Daoy (cell line): ENCODE measurements around the gene SPATA46. TPM values are rescaled to one million over a fixed set of nuclear protein-coding genes. Genes with fewer than 3 reads are reported as not detected.
A peak's percentile ranks its signal among the peaks of the same experiment; 100 is the strongest.

Experiments used
- DNase-seq: peaks from one replicate; pipeline ENCODE4 v3.0.0-alpha.2; 2015; ENCODE audit warnings: low read depth
- total RNA-seq: library from RNA; depleted of rRNA; stranded (reverse); fragments of >200 nt; shearing (Covaris generic); gene quantifications from 2 replicates; pipeline ENCODE4 v1.2.3, GENCODE V29; 2014

SPATA46 gene
- total RNA-seq, 1 experiment from 2014 or later, result not detected

GRCh38 chr1:162391790-162392563, 15.3 kb upstream of the SPATA46 start:
- DNase-seq, result peak; percentile 56

DNA sequence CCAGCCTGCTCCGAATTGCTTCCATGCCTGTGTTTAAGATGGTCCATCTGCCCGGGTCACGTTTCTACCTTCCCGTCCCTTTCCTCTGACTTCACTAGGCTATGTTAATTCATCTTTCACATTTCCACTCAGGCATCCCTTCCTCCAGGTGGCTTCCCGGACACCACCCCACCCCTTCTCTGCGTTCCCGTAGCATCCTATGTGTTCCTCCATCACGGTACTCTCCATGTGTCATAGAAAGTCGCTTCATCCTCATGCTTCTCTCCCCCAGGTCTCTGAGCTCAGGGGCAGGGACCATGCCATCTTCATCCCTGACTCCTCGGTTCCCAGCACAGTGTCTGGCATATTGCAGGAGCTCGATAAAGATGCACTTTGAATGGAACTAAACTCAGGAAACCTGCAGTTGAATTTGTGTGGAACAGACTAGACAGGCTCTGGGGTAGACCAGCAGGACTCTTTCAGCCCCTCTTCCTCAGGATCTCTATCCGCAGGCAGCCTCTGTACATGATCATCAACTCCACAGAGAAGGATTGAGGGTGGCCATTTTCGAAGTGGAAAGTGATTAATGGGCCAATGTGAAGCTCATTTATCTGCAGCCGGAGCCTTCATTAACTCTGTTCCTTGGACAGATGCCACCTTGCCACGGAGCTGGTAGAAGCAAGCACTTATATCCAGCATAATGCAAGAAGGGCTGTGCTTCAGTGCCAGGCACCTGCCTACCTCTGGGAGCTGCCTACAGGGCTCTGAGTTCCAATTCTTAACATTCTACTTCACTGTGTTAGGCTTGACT, 13.9 kb upstream of the SPATA46 start:
- DNase-seq, result no peak

- no peak for DNase-seq
Measured at GRCh38 chr1:162389971-162390370, 13.3 kb upstream of the SPATA46 start.

- peak; percentile 29 for DNase-seq
Measured at GRCh38 chr1:162389021-162389818, 12.6 kb upstream of the SPATA46 start.

- DNase-seq, result no peak
Measured at GRCh38 chr1:162388615-162389014, 12.0 kb upstream of the SPATA46 start.

DNA sequence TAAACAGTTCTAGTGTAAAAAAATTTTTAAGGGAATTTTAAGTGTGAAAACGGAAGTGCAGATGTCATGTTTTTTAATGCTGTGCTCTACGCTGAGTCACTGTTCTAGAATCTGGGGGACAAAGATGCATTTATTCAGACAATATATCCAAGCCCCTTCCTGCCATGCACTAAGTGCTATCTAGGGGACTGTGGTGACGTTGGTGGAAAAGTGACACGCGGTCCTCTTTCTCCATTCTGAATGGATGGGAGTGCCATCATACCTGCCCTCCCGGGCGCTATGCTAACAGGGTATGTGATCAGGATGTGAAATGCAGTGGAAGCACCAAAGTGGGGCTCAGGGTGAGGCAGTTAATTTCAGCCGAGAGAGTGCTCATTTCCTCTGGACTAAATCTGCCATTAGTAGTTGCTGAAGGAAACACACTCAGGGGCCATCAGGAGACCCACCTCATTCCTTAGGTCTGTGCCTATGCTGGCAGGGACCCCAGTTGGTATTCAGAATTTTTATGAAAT, 11.5 kb upstream of the SPATA46 start:
- DNase-seq, result no peak

DNA sequence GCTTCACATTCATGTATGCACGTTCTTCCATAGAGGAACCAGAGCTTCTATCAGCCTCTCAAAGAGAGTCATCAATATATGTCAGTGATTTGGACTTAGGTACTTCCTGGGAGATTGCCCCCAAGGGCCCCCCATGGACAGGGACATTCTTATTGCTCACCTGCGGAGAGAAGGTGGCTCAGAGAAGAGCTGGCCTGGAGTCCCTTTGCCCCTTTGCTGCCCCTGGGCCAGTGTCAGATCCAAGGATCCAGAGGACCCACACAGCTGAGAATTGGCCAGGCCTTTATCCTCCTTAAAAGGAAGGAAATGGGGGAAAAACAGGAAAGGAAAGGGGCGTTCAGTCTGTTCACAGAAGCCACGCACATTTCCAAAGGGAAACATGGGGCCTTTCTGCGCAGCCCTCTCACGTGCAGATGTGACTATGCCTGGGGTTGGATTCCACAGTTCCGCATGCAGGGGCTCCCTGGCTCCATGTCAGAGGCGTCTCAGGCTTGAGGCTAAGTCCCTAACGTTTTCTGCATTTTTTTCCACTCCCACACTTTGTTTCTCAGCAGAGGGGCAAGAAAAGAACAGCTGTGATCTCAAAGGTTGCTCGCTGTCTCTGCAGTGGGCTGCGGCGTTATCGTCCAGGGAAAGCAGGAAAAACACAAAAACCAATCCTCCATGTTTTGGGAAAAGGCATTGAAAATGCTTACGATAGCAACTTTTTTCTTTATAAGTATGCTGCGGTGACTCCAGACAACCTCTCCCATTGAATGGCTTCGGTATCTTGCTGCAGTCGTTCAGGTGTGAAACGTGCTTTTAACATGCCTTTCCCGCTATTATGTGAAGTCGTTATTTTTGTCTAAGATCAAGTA, 10.8 kb upstream of the SPATA46 start:
- DNase-seq, result no peak

GRCh38 chr1:162386292-162387225, 9.9 kb upstream of the SPATA46 start:
- DNase-seq, result no peak

DNA sequence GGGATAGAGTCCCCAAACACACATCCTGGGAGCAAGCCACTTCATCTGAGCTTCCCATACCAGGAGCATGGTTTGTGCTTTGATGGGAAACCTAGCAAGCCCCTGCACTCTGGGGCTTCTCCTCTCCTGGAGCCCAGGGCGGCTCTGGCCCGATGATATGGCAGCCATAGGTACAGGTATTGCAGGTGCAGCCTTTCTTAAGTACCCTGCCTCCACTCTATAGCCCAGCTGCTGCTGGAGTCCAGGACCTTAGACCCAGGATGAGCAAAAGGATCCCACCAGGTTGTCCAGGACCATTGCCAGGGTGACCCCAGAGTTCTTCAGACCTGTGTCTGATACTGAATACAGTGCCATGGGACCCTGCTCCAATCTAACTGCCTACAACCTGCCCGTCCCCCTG, 9.0 kb upstream of the SPATA46 start:
- no peak for DNase-seq

DNA sequence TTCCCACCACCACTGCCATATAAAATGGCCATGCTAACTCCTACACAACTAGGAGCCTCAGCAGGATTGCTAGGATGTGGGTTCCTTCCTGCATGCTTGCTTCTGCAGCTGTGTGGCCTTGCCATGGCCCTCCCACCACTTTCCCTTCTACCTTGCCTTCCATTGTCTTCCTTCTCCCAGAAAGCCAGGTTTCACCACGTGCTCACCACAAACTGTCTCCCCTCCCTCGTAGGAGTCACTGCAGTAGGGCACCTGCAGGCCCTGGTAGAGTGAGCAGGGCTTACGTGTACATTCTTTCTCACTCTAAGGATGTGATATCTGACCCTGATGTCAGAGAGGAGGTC, 8.6 kb upstream of the SPATA46 start:
- no peak for DNase-seq

- DNase-seq, result no peak
Measured at GRCh38 chr1:162384601-162385279, 8.1 kb upstream of the SPATA46 start.

GRCh38 chr1:162384116-162384515, 7.5 kb upstream of the SPATA46 start:
- no peak for DNase-seq

DNA sequence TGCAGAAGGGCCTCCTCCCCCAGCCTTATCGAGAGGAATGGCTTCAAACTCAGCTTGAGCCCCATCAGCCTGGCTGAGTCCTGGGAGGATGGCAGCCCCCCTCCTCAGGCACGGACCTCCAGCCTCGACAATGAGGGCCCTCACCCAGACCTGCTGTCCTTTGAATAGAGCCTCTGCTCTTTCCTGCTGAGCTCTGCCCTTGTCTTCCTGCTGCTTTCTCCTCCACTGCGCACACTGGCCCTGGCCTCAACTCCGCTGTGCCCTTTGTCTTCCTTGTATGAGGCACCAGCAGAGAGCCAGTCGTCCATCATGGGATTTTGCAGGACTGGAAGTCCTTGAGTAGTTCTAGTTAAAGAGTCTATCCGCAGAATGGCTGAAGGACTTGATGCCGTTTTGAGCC, 6.9 kb upstream of the SPATA46 start:
- no peak for DNase-seq

DNA sequence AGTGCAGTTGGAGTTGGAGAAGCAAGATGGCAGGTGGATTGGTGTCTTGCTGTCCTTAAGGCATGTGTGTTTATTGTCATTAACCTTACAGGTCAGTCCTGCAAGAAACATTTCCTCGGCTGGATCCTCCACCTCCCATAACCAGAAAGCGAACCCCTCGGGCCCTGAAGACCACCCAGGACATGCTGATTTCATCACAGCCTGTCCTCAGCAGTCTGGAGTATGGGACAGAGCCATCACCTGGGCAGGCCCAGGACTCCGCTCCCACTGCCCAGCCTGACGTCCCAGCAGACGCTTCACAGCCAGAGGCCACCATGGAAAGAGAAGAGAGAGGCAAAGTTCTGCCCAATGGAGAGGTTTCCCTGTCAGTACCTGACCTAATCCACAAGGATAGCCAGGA, 6.4 kb upstream of the SPATA46 start:
- no peak for DNase-seq

DNA sequence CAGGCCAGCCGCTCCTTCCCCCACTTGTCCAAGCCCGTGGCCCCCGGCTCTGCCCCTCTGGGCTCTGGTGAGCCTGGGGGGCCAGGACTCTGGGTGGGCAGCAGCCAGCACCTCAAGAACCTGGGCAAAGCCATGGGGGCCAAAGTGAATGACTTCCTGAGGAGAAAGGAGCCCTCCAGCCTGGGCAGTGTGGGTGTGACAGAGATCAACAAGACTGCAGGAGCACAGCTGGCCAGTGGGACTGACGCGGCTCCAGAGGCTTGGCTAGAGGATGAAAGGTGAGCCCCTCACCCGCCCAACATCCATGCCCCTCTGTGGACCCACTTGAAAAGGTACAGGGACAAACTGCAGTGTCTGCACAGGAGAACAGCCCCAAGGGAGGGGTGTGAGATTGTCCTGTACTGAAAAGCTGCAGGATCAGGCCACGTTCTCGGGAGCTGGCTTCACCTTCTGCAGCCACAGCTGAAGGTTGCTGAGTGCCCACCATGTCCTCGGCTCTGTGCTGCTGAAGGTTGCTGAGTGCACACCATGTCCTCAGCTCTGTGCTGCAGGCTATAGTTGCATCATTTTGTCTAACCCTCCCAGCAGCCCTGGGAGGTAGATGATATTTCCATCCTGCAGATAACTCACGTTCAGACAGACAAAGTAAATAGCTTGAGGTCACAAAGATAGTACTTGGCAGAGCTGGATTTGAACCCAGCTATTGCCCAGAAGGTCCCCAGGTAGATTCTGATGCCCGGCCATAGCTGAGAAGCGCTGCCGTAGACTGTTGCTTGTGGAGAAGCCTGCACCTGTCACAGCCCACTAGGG, 5.5 kb upstream of the SPATA46 start:
- DNase-seq, result no peak

DNA sequence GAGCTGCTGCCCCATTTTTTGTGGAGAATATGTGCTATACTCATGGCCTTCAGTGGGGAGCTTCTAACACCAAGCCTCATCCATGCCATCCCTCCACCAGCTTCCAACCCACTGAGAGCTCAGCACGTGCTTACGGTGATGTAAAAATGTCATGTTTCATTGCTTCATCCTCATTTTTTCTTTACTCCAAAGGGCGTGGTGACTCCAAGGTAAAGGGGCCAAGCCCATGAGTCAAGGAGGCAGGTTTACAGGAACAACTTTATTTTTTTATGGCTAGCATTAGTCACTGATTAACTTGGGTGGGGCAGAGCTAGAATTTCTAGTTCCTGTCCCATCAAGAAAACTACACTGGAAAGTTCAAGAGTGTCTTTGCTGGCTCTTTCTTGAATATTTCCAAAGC, 4.7 kb upstream of the SPATA46 start, which contains the start of gene C1orf226:
C1orf226 (plus strand) TSS at position 346 of the 400 bp plus-strand sequence. CDS start 174 bp downstream, outside the sequence.
- DNase-seq, result no peak

DNA sequence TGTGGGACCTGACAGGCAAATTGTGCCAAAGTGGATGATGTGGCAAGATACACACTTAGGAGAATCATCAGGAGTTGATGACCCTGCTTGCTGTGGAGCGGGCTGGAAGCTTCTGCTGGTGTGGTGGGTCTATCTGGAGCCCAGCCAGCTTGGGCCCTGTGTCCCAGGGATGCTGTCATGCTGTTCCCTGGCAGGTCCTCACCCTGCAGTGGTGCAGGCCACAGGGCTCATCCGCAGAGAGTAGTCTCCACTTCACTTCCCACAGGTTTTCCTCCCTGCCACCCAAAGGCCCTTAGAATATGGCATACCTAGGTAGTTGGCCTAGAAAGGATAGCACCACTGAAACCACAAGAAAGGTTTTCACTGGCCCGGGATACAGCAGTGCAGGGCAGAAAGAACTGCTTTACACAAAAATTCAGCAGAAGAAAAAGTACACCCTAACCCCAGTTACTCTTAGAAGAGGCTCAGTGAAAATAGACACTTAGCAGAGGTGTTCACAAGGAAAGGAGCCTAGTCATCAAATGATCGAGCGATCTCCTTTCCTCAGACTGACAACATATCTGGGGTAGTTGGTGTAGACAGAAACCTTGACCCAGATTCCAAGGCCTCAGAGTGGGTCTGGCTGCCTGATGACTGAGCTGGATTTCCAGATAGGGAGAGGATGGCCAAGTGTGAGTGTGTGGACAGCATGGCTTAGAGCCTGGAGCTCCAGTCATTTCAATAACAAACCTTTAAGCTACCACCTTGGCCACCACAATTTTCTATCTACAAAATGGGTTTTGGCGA, 3.6 kb upstream of the SPATA46 start:
- DNase-seq, result peak; percentile 17

DNA sequence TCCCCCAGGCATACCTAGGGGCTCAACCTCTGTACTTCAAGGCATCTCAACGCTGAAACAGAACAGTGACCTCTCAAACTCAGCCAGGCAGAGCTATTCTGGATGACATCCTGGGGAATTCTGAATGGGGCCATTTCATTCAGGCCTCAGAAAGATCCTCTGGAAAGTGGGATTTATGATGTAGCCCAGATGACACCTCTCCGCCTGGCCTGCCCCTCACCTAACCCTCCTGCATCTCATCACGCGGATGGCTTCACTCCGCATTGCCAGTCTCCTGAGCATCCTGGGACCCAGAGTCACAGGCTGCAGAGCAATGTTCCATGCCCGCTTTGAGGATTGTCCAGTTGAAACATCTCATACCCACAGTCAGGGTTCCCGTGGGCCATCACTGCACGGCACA, 1.2 kb downstream of the SPATA46 start:
- no peak for DNase-seq
